Liver (tissue), 3 donors: ENCODE results near the gene GUCD1.

Experiments used
- ATF3 ChIP-seq: IDR thresholded peaks from 2 replicates; pipeline ENCODE4 v1.6.1; 2016; ENCODE audit warnings: antibody characterized with exemption
- CTCF ChIP-seq: fragments of 150-350 bp; IDR thresholded peaks from 2 replicates; pipeline ENCODE4 v1.5.1; 2017; ENCODE audit warnings: improper control_type of control experiment, low read depth, low read length; ENCODE audit not compliant: missing input control
- EGR1 ChIP-seq, 2 donors: IDR thresholded peaks; 2 replicates each; pipeline ENCODE4 v1.6.1; 2016 to 2018; ENCODE audit warnings: antibody characterized with exemption in 2 of 2, low read depth in 2 of 2
- GABPA ChIP-seq, 2 donors: IDR thresholded peaks in 1 of 2; conservative IDR thresholded peaks in 1 of 2; 2 replicates each; pipeline ENCODE4 v1.6.1; 2016; ENCODE audit warnings: antibody characterized with exemption in 2 of 2, mild to moderate bottlenecking in 1 of 2, moderate library complexity in 1 of 2
- JUND ChIP-seq, 2 donors: IDR thresholded peaks; 2 replicates each; pipeline ENCODE4 v1.6.1; 2016; ENCODE audit warnings: antibody characterized with exemption in 2 of 2
- MAX ChIP-seq: IDR thresholded peaks from 2 replicates; pipeline ENCODE4 v1.6.1; 2016; ENCODE audit warnings: antibody characterized with exemption
- RAD21 ChIP-seq, 2 donors: IDR thresholded peaks; 2 replicates each; pipeline ENCODE4 v1.6.1; 2016; ENCODE audit warnings: antibody characterized with exemption in 2 of 2, mild to moderate bottlenecking in 2 of 2
- REST ChIP-seq: IDR thresholded peaks from 2 replicates; pipeline ENCODE4 v1.6.1; 2016; ENCODE audit warnings: antibody characterized with exemption, mild to moderate bottlenecking
- RXRA ChIP-seq, 2 donors: IDR thresholded peaks; 2 replicates each; pipeline ENCODE4 v1.6.1; 2017 to 2018; ENCODE audit warnings: antibody characterized with exemption in 2 of 2, mild to moderate bottlenecking in 1 of 2
- SP1 ChIP-seq: IDR thresholded peaks from 2 replicates; pipeline ENCODE4 v1.6.1; 2018; ENCODE audit warnings: antibody characterized with exemption, mild to moderate bottlenecking
- YY1 ChIP-seq: IDR thresholded peaks from 2 replicates; pipeline ENCODE4 v1.6.1; 2016; ENCODE audit warnings: antibody characterized with exemption, mild to moderate bottlenecking
- donor health status: healthy.
- donor health status: healthy.

GRCh38 chr22:24516301-24516737, 38.6 kb downstream of the GUCD1 start:
- TF ChIP-seq CTCF (no peak), GABPA (IDR thresholded peaks at IDR 0.05 in 1 of 2, conservative IDR thresholded peaks at IDR 0.05 in 1 of 2) (no peak), YY1 (no peak), MAX (no peak), REST (no peak), ATF3 (no peak), RXRA (IDR thresholded peaks at IDR 0.05) (no peak), JUND (IDR thresholded peaks at IDR 0.05) (no peak), RAD21 (IDR thresholded peaks at IDR 0.05) (peak in 1 of 2 donors; percentile 8), SP1 (no peak), EGR1 (IDR thresholded peaks at IDR 0.05; ENCODE audit: low read depth in 2 of 2) (no peak)
